Stimulated activated CD4-positive, alpha-beta T cell treated with anti-CD3 and anti-CD28 coated beads, Interleukin-4, amount 100 ng/mL, for 24 hours (primary cell): ENCODE data around the gene WDFY4.

Experiments used
- DNase-seq: peaks from one replicate; pipeline ENCODE4 v3.0.0-alpha.2; 2020

Gene WDFY4

GRCh38 chr10:48710647-48711275 is 26.1 kb downstream of the WDFY4 start:
- DNase-seq: no peak

- DNase-seq: no peak
Measured at GRCh38 chr10:48711830-48712229, 27.2 kb downstream of the WDFY4 start.

GRCh38 chr10:48714088-48714487 is 29.4 kb downstream of the WDFY4 start:
- no peak for DNase-seq

GRCh38 chr10:48716416-48716815 is 31.7 kb downstream of the WDFY4 start:
- DNase-seq: no peak

- DNase-seq: no peak
Measured at GRCh38 chr10:48720611-48721010, 35.9 kb downstream of the WDFY4 start.

GRCh38 chr10:48722153-48723145 is 37.8 kb downstream of the WDFY4 start:
- no peak for DNase-seq

- DNase-seq: no peak
Measured at GRCh38 chr10:48724127-48724526, 39.5 kb downstream of the WDFY4 start.

- DNase-seq: no peak
Measured at GRCh38 chr10:48725708-48726107, 41.0 kb downstream of the WDFY4 start.

- DNase-seq: no peak
Measured at GRCh38 chr10:48727866-48728265, 43.2 kb downstream of the WDFY4 start.

GRCh38 chr10:48729222-48729621 is 44.5 kb downstream of the WDFY4 start:
- no peak for DNase-seq

- DNase-seq: no peak
Measured at GRCh38 chr10:48729941-48730457, 45.3 kb downstream of the WDFY4 start.

GRCh38 chr10:48731141-48731540 is 46.5 kb downstream of the WDFY4 start:
- no peak for DNase-seq

GRCh38 chr10:48731654-48732053 is 47.0 kb downstream of the WDFY4 start:
- DNase-seq: no peak

- DNase-seq: no peak
Measured at GRCh38 chr10:48733329-48733728, 48.7 kb downstream of the WDFY4 start.

- no peak for DNase-seq
Measured at GRCh38 chr10:48735836-48736390, 51.2 kb downstream of the WDFY4 start.

- DNase-seq: no peak
Measured at GRCh38 chr10:48736596-48736995, 51.9 kb downstream of the WDFY4 start.

- no peak for DNase-seq
Measured at GRCh38 chr10:48737886-48738285, 53.2 kb downstream of the WDFY4 start.

- no peak for DNase-seq
Measured at GRCh38 chr10:48739170-48739569, 54.5 kb downstream of the WDFY4 start.

- no peak for DNase-seq
Measured at GRCh38 chr10:48740015-48740707, 55.5 kb downstream of the WDFY4 start.

- no peak for DNase-seq
Measured at GRCh38 chr10:48740988-48741387, 56.3 kb downstream of the WDFY4 start.

GRCh38 chr10:48742891-48743860 is 58.5 kb downstream of the WDFY4 start:
- DNase-seq: no peak

- DNase-seq: no peak
Measured at GRCh38 chr10:48744587-48744986, 59.9 kb downstream of the WDFY4 start.
